ENCODE measurements around the gene DLL1.

The DLL1 gene

DNA sequence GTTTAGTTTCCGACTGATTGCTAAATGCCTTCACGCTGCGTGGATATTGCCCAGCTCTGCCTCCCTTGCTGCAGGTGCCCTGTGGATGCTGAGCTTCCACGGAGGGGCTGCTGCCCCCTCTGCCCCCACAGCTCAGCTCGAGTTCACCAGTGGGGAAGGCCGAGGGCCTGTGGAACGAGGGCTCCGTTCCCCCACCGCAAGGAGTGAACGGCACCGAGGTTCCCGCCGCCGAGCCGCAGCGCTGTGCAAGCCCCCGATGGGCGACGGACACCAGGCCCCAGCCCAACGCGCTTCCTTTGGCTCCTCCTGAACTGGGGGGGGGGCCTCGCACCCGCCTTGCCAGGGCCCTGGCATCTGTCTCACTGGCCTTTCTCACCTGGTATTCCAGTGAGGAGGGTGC lies 17.7 kb downstream of the DLL1 start:
- TF ChIP-seq, protein P1, sequence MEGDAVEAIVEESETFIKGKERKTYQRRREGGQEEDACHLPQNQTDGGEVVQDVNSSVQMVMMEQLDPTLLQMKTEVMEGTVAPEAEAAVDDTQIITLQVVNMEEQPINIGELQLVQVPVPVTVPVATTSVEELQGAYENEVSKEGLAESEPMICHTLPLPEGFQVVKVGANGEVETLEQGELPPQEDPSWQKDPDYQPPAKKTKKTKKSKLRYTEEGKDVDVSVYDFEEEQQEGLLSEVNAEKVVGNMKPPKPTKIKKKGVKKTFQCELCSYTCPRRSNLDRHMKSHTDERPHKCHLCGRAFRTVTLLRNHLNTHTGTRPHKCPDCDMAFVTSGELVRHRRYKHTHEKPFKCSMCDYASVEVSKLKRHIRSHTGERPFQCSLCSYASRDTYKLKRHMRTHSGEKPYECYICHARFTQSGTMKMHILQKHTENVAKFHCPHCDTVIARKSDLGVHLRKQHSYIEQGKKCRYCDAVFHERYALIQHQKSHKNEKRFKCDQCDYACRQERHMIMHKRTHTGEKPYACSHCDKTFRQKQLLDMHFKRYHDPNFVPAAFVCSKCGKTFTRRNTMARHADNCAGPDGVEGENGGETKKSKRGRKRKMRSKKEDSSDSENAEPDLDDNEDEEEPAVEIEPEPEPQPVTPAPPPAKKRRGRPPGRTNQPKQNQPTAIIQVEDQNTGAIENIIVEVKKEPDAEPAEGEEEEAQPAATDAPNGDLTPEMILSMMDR (IDR thresholded peaks at IDR 0.05; ENCODE audit: low read depth, low read length) = no peak
- H3K4me1 ChIP-seq = no peaks in the 10 kb centered on the region
- H3K36me3 ChIP-seq = no peaks in the 10 kb centered on the region
- no peaks in the 10 kb centered on the region for H3K9me3 ChIP-seq
- DNase-seq = no peak
- H3K27me3 ChIP-seq = no peaks in the 10 kb centered on the region
- no peak overlapping the region for H3K4me3 ChIP-seq (ENCODE audit: low read depth, low read length)

DNA sequence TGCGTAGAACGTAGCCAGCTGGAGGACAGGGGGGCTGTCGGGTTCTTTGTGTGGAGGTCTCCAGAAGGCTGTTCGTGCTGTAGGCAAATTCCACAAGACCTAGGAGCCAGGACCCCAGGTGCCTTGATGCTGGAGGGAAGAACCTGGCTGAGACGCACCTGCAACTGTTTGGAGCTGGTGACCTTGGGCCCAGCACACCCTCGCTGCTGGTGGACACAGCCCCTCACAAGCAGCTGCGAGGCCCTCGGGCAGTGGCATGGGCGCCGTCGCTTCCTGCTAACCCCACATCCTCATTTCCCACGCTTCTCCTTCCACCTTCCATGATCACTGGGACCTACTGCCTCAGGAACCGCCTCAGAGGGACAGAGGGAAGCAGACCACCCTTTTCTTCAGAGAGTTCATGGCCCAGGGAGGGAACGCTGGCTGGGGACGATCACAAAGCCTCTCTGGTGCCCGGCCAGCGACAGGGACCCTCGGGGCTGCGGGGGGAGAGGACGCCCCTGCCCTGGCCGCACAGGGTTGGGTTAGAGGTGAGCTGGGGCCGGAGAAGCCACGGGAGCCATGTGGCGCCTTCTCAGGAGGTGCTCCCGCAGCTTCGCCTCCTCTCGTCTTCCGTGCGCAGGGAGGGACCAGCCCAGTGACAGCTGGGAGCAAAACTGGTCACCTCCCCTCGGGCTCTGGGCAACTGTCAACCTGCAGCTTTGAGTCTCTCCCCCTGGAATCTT lies 18.4 kb downstream of the DLL1 start:
- no peaks in the 10 kb centered on the region for H3K9me3 ChIP-seq
- no peak for DNase-seq
- no peak overlapping the region for H3K4me3 ChIP-seq (ENCODE audit: low read depth, low read length)
- no peaks in the 10 kb centered on the region for H3K4me1 ChIP-seq
- H3K36me3 ChIP-seq = no peaks in the 10 kb centered on the region
- TF ChIP-seq, protein P1 (IDR thresholded peaks at IDR 0.05; ENCODE audit: low read depth, low read length) = no peak
- no peaks in the 10 kb centered on the region for H3K27me3 ChIP-seq

DNA sequence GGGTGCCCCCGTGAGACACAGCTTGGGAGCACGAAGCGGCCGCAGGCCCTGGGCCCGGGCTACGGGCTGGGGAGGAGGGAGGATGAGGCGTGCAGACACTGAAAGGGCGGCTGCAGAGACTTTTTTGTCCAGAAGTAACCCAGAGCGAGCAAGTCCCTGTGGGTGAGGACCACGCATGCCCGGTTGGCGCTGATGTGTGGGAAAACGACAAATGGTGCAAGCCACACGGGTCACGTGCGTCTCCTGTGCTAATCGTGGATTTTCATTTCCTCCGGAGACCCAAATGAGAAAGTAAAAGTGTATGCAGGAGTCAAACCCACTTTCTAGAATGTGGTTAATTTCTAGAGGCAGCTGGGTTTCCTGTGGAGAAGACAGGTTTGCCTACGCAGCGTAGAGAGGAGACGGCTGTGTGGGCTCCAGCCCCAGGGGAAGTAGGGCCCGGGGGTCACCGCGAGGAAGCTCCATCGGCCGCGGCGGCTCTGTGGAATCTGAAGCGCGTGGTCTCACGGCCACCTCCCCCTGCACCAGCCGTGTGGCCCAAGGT lies 19.0 kb downstream of the DLL1 start:
- TF ChIP-seq, protein P1 (IDR thresholded peaks at IDR 0.05; ENCODE audit: low read depth, low read length) = no peak
- H3K27me3 ChIP-seq = no peaks in the 10 kb centered on the region

DNA sequence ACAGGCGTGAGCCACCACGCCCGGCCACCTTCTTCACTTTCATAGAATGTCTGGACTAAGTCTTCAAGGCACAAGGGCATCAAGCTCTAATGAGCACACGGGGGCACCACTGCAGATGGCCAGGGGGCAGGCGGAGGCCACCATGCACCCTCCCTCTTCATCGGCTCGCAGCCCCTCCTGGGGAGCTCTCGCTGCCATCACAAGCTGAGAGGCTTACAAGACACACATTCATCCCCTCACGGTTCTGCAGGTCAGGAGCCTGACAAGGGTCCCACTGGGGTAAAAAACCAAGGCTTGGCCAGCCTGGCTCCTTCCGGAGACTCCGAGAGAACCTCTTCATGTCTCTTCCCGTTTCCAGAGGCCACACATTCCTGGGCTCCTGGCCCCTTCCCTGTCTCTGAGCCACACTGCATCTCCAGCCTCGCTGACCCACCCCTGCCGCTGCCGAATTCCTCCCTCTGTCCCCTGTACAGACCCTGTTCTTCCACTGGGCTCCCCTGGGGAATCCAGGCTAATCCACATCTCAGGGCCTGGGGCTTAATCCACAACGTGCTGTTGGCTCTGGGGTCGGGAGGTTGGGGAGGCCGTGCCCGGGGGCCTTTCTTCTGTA lies 19.8 kb downstream of the DLL1 start:
- Histone ChIP-seq H3K4me3 (ENCODE audit: low read depth, low read length) (no peak overlapping the region), H3K4me1 (no peaks in the 10 kb centered on the region; the same call in 1 of the 2 replicates), H3K9me3 (no peaks in the 10 kb centered on the region), H3K27me3 (no peaks in the 10 kb centered on the region), H3K36me3 (no peaks in the 10 kb centered on the region)
- TF ChIP-seq, protein P1 (IDR thresholded peaks at IDR 0.05; ENCODE audit: low read depth, low read length) = no peak
- DNase-seq = no peak

More for the DNA sequence above, 19.0 kb downstream of the DLL1 start:
- DNase-seq = no peak
- Histone ChIP-seq H3K9me3 (no peaks in the 10 kb centered on the region), H3K36me3 (no peaks in the 10 kb centered on the region), H3K4me3 (ENCODE audit: low read depth, low read length) (no peak overlapping the region), H3K4me1 (no peaks in the 10 kb centered on the region)

DNA sequence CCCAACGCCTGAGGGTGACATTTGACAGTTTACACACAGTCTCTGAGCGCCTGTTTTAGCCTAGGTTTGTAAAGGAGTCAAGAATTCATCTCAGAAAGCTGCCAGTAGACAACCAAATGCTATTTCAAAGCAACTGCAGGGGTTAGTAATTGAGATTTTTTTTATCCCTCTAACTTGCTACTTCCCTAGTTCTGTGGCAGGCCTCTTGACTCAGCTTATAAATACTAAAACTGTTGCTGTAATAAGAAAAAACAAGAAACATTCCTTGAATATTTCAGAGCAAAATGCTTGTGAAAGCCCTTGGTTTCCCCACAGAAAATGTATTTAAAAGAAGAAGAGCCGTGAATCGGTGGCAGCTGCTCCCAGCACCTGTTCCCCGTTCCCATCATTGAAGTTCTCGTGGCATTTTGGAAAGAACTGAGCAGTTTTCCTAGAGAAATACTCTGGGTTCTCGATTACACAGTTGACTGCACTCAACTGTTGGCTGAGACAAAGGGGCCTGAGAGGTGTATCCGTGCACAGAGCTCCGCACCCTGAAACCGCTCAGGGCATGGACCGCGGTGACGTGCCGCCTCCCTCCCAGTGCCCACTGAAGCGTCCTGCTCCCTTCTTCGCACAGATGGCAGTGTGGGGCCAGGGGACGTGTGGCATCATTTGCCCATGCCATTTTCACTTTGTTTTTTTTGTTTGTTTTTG lies 20.9 kb downstream of the DLL1 start:
- H3K4me1 ChIP-seq = no peaks in the 10 kb centered on the region; the same call in none of the 2 replicates
- no peaks in the 10 kb centered on the region for H3K9me3 ChIP-seq
- no peak overlapping the region for H3K4me3 ChIP-seq (ENCODE audit: low read depth, low read length)
- no peaks in the 10 kb centered on the region for H3K36me3 ChIP-seq
- TF ChIP-seq, protein P1 (IDR thresholded peaks at IDR 0.05; ENCODE audit: low read depth, low read length) = no peak
- no peaks in the 10 kb centered on the region for H3K27me3 ChIP-seq
- no peak for DNase-seq

Data from BE2C (cell line).